Measurements from ENCODE around the gene TNS2. TPM values are rescaled to one million over a fixed set of nuclear protein-coding genes. Genes with fewer than 3 reads are reported as not detected.
A peak's percentile ranks its signal among the peaks of the same experiment; 100 is the strongest.
"Not testable (repeated sequence)": the region's sequence is repeated elsewhere in the genome, so short reads cannot be mapped to it uniquely, and the experiment has no call there.

TNS2 gene
- total and polyA plus RNA-seq, 9 donors = 66.8 to 255 (median 190) TPM

DNA sequence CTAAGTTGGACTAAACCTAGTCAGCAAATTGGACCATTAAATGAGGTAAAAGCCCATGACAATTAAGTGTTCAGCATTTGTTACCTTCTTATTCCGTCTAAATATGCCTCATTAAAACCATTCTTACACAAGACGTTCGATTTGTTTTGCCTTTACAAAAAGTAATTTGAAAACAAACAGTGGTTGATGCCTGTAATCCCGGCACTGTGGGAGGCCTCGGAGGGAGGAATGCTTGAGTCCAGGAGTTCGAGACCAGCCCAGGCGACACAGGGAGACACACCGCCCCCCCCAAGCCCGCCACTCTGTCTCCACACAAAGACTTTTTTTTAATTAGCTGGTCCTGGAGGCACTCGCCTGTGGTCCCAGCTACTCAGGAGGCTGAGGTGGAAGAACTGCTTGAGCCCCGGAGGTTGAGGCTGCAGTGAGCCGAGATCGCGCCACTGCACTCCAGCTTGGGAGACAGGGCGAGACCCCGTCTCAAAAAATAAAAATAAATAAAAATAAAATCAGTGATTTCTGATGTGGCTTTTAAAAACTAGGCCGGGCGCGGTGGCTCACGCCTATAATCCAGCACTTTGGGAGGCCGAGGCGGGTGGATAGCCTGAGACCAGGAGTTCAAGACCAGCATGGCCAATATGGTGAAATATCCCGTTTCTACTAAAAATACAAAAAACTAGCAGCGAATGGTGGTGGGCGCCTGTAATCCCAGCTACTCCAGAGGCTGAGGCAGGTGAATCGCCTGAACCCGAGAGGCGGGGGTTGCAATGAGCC is 44.5 kb upstream of the TNS2 start:
- Histone ChIP-seq H3K36me3 (no peaks in the 10 kb centered on the region), H3K4me1 (ENCODE audit: insufficient read depth) (no peaks in the 10 kb centered on the region), H3K27ac (peak overlapping the region in 1 of 2 donors; percentile 79), H3K4me3 (peak overlapping the region; percentile 64), H3K27me3 (no peaks in the 10 kb centered on the region), H3K9me3 (no peaks in the 10 kb centered on the region)
- DNase-seq = peak; percentile 27 to 62 (median 47)
- no peak for TF ChIP-seq CTCF (IDR thresholded peaks at IDR 0.05)
- TF ChIP-seq EP300 (IDR thresholded peaks at IDR 0.05) = no peak
- TF ChIP-seq POLR2A (IDR thresholded peaks at IDR 0.05) = no peak
- intact Hi-C loops (cut with DNase I) = no loop called here
- WGBS, 3 donors = 8 to 13% (median 9%) methylated on average over 28 of the region's 28 CpGs

GRCh38 chr12:53005986-53006809 is 43.7 kb upstream of the TNS2 start, which contains the start of gene EIF4B:
TSS of gene EIF4B (plus strand) at chr12:53006456. CDS start at chr12:53006484, 28 bp downstream.
- peaks cover 2% of the 10 kb centered on the region for H3K4me1 ChIP-seq (ENCODE audit: insufficient read depth)

DNA sequence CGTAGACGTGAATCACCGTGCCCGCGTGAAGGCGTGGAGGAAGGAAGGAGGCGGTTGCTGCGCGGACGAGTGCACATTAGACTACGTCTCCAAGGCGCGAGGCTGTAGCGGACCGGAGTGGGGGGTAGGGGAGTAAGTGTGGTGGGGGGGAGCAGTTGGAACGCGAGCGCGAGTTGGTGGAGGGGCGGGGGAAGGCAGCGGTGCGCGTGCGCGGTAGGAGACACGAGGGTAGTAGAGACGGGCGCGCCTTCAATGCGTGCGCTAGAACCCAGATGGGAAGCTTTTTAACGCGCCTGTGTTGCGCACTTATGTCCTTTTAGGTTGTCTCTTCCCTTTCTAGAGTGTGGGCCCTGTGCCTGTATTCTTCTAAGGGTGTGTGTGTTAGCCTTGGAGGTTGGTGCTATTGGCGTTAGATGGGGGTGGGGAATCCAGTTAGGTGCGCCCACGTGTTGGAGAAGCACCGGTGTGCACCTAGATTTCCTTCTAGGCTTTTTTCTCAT is 43.0 kb upstream of the TNS2 start:
- no peak for TF ChIP-seq CTCF (IDR thresholded peaks at IDR 0.05)
- no peak for TF ChIP-seq POLR2A (IDR thresholded peaks at IDR 0.05)
- no peak for TF ChIP-seq EP300 (IDR thresholded peaks at IDR 0.05)
- Histone ChIP-seq H3K9me3 (no peaks in the 10 kb centered on the region), H3K27me3 (no peaks in the 10 kb centered on the region), H3K27ac (peak overlapping the region; percentile 75 to 79), H3K4me1 (ENCODE audit: insufficient read depth) (peaks cover 2% of the 10 kb centered on the region), H3K4me3 (peak overlapping the region; percentile 64), H3K36me3 (no peaks in the 10 kb centered on the region)
- DNase-seq = peak; percentile 60 to 81 (median 77)
- WGBS, 3 donors = 0 to 1% (median 0%) methylated on average over 37 to 38 of the region's 38 CpGs
- intact Hi-C loops (cut with DNase I) = no loop called here

More at GRCh38 chr12:53005986-53006809, 43.7 kb upstream of the TNS2 start, which contains the start of gene EIF4B:
- peak; percentile 99 to 100 (median 100) for DNase-seq
- TF ChIP-seq EP300 (IDR thresholded peaks at IDR 0.05) (peak; percentile 82), CTCF (IDR thresholded peaks at IDR 0.05) (peak in 1 of 3 donors; percentile 13), POLR2A (IDR thresholded peaks at IDR 0.05) (peak; percentile 73)
- 0 to 1% (median 0%) methylated on average over 64 of the region's 64 CpGs for WGBS, 3 donors
- Histone ChIP-seq H3K27ac (peak within 1 kb of the TSS; percentile 75 to 79), H3K4me3 (peak within 1 kb of the TSS; percentile 64), H3K9me3 (no peaks in the 10 kb centered on the region), H3K27me3 (no peaks in the 10 kb centered on the region), H3K36me3 (no peaks in the 10 kb centered on the region)
- intact Hi-C loops (cut with DNase I) = no loop called here

DNA sequence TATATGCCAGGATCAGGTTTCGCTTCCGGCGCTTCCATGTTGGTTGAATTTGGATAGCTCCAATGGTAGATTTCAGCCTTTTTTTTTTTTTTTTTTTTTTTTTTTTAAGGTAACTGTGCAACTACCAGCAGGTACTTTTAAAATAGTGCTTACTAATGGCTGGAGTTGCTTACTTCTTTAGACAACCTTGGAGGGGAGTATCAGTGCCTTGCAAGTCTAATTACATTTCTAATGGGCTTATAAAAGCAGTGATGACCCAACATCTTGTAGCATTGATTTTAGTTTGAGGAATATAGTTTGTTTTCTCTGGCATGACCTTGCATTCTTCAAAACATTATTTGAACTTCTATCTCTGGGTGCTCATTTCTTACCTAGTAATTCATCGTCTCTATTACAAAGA is 42.5 kb upstream of the TNS2 start:
- Histone ChIP-seq H3K27me3 (no peaks in the 10 kb centered on the region), H3K4me1 (ENCODE audit: insufficient read depth) (peaks cover 2% of the 10 kb centered on the region), H3K27ac (peak overlapping the region in 1 of 2 donors; percentile 79), H3K4me3 (peak overlapping the region; percentile 64), H3K36me3 (no peaks in the 10 kb centered on the region), H3K9me3 (no peaks in the 10 kb centered on the region)
- 11 to 13% (median 11%) methylated on average over 4 of the region's 4 CpGs for WGBS, 3 donors
- DNase-seq = no peak
- TF ChIP-seq POLR2A (IDR thresholded peaks at IDR 0.05) (no peak), CTCF (IDR thresholded peaks at IDR 0.05) (no peak), EP300 (IDR thresholded peaks at IDR 0.05) (no peak)
- intact Hi-C loops (cut with DNase I) = no loop called here

GRCh38 chr12:53008760-53009159 is 41.1 kb upstream of the TNS2 start:
- H3K27me3 ChIP-seq; H3K27ac ChIP-seq; H3K36me3 ChIP-seq; H3K4me3 ChIP-seq; H3K9me3 ChIP-seq; DNase-seq; H3K4me1 ChIP-seq (ENCODE audit: insufficient read depth); intact Hi-C loops (cut with DNase I): not testable (repeated sequence)
- 88 to 92% (median 89%) methylated on average over 15 of the region's 15 CpGs for WGBS, 3 donors

Data from ovary (tissue), 9 donors.